Fibroblast of mammary gland (primary cell): ENCODE measurements around the gene CITED1.

Experiments used
- DNase-seq: peaks from one replicate; pipeline ENCODE4 v3.0.0-alpha.2; 2010; ENCODE audit warnings: low read depth
- H3K4me3 ChIP-seq: 2 replicates; pipeline ENCODE4 v1.5.1; 2011; ENCODE audit warnings: low read depth, mild to moderate bottlenecking, low read length, moderate library complexity; ENCODE audit not compliant: control insufficient read depth
- TF ChIP-seq, protein P1 (sequence below): conservative IDR thresholded peaks from 2 replicates; pipeline ENCODE4 v1.5.1; 2011; ENCODE audit warnings: low read depth, low read length, inconsistent platforms; ENCODE audit not compliant: control insufficient read depth, insufficient read depth

The CITED1 gene

DNA sequence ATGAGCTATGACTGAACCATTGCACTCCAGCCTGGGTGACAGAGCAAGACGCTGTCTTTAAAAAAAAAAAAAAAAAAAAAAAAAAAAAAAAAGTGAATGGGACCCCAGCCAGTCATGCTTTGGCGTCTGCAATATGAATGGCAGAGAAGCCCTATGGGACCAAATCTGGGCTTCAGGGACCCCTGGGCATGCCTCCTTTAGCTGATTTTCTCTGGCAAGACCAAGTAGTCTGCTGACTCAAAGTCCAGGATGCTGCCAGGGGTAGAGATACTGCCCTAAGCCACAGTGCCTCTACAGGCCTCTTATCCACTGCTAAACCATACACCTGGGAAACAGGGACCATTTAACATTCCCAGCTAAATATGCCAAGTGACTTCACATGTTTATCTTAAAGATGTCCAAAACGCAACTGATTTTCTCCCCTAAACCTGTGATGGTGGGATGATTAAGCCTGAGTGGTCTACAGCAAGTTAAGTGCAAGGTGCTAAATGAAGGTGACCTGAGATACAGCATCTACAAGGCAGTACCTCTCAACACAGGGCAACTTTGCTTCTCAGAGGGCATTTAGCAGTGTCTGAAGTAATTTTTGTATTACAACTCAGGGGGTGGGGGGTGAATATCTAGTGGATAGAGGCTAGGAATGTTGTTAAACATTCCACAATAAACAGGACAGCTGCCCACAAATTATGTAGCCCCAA lies 34.5 kb downstream of the CITED1 start:
- TF ChIP-seq, protein P1, sequence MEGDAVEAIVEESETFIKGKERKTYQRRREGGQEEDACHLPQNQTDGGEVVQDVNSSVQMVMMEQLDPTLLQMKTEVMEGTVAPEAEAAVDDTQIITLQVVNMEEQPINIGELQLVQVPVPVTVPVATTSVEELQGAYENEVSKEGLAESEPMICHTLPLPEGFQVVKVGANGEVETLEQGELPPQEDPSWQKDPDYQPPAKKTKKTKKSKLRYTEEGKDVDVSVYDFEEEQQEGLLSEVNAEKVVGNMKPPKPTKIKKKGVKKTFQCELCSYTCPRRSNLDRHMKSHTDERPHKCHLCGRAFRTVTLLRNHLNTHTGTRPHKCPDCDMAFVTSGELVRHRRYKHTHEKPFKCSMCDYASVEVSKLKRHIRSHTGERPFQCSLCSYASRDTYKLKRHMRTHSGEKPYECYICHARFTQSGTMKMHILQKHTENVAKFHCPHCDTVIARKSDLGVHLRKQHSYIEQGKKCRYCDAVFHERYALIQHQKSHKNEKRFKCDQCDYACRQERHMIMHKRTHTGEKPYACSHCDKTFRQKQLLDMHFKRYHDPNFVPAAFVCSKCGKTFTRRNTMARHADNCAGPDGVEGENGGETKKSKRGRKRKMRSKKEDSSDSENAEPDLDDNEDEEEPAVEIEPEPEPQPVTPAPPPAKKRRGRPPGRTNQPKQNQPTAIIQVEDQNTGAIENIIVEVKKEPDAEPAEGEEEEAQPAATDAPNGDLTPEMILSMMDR: peak; percentile 12
- DNase-seq: no peak
- no peak overlapping the region for H3K4me3 ChIP-seq

DNA sequence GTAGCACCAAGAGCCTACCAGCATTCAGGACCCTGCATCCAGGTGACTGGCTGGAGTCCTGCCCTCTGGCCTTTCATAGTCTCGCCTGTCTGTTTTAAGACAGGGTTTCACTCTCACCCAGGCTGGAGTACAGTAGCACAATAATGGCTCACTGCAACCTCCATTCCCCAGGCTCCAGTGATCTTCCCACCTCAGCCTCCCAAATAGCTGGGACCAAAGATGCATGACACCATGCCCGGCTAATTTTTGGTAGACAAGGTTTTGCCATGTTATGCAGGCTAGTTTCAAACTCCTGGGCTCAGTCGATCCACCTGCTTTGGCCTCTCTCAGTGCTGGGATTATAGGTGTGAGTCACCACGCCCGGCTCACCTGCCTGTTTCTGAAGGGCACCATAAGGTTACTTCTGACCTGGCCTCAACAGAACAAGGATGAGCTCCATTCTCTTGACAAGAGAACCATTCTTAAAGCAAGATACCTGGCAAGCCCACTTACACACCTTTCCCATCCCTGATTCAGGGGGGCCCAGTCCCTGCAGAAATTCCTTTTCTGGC lies 35.3 kb downstream of the CITED1 start:
- H3K4me3 ChIP-seq: no peak overlapping the region
- TF ChIP-seq, protein P1: no peak
- no peak for DNase-seq

DNA sequence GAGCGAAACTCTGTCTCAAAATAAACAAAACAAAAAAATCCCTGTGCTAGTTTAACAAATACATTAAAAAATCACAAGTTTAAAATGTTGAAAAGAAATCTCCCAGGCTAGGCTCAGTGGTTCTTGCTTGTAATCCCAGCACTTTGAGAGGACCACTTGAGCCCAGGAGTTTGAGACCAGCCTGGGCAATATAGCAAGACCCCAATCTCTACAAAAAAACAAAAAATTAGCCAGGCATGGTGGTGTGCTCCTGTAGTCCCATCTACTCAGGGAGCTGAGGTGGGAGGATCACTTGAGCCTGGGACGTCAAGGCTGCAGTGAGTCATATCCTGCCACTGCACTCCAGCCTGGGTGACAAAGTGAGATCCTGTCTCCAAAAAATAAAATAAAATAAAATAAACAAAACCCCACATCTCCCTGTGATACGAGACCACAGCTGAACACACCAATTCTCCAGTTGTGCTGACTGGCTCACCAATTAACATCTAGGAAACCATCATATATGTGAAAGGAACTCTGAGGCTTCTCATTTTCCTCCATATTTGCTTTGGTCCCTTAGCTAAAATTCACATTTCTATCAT lies 36.0 kb downstream of the CITED1 start:
- TF ChIP-seq, protein P1: no peak
- H3K4me3 ChIP-seq: no peak overlapping the region
- peak; percentile 80 for DNase-seq

DNA sequence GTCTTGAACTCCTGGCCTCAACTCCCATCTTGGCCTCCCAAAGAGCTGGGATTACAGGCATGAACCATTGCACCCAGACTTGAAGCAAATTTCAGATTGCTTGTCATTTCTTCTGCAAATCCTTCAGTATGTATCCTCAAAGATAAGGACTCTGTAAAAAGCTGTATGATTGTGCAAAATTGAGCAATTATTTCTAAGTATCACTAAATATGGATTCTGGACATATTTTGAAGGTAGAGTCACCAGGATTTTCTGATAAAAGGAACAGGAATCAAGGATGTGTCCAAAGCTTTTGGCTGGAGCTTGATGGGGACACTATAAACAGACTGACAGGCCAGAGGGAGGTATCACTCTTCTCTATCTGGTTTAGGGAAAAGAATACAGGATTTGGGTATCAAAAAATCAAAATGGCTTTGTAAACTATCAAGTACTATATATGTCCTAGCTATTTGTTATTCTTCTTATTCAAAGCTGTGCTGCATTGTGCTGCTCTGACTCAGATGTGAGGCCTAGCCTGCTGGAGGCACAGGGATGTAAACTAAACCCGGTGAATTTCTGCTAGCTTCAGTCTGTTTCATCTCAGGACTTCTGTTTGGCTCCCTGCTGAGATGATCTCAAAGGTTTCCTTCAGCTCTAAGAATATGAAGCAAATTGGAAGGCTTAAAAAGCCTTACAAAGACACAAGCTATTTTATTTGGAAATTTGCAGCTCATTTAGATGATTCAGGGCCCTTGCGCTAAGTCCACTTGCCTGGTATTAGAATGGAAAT lies 36.9 kb downstream of the CITED1 start:
- H3K4me3 ChIP-seq: no peak overlapping the region
- TF ChIP-seq, protein P1: no peak
- DNase-seq: peak; percentile 56

DNA sequence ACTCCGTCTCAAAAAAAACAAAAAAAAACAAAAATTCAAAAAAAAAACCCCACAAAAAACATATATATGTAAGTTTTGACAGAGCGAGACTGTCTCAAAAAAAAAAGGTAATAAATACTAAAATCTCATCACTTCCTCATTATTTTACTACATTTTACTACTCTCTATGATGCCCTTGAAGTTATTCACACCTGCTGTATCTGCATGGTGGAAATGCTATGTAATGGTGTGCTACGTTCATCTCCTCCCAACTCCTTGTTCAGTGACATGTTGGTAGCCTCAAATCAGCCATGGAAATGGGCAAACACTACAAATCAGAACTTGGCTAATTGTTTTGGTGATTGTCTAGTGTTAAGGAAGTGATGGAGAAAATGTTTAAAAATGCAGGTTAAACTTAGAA lies 40.5 kb downstream of the CITED1 start:
- no peak for DNase-seq
- TF ChIP-seq, protein P1: no peak
- H3K4me3 ChIP-seq: no peak overlapping the region

DNA sequence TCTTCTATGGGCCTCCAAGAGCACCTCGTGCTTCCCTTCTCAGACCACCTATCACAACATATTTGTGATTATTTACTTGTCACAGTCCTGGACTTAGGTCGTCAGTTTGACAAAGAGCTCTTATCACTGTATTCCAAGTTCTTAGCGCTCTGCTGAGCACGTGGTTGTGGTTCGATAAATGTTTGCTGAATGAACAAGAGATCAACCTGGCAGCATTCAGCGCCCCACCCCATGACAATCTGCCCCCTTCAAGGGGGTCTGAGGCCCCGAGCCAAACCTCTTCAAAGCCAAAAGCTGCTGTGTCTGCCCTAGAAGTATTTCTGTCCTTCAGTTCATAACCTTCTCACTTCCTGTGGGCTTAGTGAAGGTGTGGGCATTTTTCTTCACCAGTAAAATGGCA lies 43.6 kb downstream of the CITED1 start:
- TF ChIP-seq, protein P1: no peak
- DNase-seq: no peak
- H3K4me3 ChIP-seq: no peak overlapping the region
